Endometrial microvascular endothelial cells (primary cell): Measurements from ENCODE around the gene RPL10A. TPM values are rescaled to one million over a fixed set of nuclear protein-coding genes. Genes with fewer than 3 reads are reported as not detected.

ENCODE experiments used
- in situ Hi-C: cut with HindIII; loops from 2 replicates; pipeline ENCODE4 v1.10.0; 2017; ENCODE audit warnings: low sequenced_read_pairs, low pct_unique_long_range_greater_than_20kb; ENCODE audit errors: inconsistent ontology term
- total RNA-seq: library from RNA; depleted of rRNA; stranded (reverse); fragments of >200 nt; gene quantifications from one replicate; pipeline ENCODE4 v1.2.3, GENCODE V29; 2015; ENCODE audit errors: inconsistent ontology term

RPL10A gene
- total RNA-seq, 1 donor from 2014 or later = 1,136 TPM

DNA sequence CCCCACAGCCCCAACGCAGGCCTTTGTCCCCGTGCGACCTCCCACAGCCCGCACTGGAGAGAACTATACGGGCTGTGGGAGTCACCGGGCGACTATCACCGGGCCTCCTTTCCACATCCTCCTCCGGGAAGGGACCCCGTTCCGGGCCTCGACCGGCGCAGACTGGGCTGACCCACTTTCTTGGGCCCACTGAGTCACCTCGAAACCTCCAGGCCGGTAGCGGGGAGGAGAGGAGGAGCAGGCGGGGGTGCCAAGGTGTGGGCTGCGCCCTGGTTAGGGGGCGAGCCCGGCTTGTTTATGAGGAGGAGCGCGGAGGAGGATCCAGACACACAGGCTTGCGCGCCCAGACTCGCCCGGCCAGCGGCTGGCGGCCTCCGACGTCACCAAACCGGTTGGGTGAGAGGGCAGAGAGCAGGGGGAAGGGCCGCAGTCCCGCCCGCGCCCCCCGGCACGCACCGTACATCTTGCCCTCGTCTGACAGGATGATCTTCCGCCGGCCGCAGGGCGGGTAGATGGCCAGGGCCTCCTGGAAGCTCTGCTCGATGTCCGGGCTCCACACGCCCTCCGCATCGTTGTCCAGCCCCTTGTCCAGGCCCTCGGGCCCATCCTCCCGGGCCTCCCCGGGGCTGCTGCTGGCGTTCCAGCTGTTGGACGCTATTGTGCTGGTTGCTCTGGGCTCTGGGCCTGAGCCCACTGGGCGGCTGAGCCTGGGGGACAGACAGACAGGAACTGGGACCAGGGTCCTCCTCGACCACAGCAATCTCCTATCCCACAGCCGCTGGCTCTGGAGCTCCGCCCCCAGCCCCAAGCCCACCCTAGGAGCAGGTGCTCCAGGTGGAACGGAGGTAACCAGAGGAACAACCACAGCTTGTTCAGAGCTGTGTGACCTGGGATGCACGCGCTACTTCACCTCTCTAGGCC, 18.1 kb downstream of the RPL10A start:
- in situ Hi-C loops = no loop called here

GRCh38 chr6:35487658-35488516, 19.7 kb downstream of the RPL10A start:
- in situ Hi-C loops = no loop called here

GRCh38 chr6:35488517-35488862, 20.3 kb downstream of the RPL10A start:
- in situ Hi-C loops = no loop called here

GRCh38 chr6:35489066-35489465, 20.9 kb downstream of the RPL10A start:
- in situ Hi-C loops = no loop called here

DNA sequence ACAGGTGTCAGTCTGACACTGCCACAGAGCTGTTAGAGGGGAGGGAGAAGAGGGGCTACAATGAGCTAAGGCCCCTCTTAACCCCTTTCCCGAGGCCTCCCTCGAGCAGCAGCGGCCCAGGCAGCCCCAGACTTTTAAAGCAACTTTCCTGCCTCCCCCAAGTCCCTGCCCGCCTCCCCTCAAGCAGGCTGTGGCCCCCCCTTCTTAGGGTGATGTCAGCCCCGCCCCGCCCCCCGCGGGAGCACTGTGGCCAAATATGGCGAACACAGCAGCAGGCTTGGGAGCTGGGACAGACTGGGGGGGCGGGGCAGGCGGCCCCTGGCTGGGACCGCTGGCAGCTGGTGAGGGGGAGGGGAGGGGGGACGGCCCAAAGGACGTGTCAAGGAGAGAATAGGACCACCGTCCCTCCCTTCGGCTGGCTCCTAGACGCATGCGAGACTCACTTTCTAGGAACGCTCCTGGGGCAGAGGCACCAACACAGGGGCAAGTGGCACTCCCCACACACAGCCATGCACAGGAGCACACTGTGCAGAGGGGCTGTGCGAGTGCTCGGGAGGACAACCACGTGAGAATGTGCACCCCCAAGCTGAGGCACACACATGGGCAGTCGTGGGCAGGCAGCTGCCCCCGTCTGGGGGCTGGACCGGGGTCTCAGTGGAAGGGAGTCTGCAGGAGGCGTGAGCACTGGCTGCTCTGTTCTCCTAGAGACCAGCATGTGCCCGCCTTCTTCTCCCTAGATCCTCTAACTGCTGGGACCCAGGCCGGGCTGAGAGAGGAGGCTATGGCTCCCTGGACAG, 22.0 kb downstream of the RPL10A start:
- in situ Hi-C loops = no loop called here

DNA sequence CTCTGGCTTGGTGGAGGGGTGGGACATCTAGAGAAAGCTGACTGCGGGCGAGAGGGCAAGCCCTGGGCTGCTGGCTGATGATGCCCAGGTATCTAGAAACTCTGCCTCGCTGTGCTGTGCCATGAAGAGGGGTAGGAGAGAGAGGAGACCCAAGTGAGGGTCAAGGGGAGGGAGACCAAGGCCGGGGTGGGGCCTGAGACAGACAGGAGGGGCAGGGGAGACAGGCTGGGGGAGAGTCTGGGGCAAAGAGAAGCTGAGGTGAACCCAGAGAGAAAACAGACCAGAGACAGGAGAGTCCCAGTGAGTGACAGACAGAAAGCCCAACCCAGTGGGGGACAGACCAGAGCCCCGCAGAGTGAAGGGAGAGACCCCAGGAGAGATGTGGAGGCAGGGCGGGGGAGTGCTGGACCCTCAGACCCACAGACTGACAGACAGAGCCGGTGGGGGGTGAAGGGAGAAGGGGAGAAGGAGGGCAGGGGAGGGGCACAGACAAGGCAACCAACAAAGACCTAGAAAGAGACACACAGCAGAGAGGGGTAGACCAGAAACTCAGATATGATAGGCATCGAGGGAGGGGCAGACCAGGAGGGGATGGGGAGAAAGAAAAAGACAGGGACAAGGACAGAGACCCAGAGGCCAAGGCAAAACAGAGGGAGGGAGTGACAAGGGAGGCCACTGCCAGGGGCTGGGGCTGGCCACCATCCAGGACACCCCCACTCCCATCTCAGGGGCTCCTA, 22.8 kb downstream of the RPL10A start:
- in situ Hi-C loops = no loop called here

DNA sequence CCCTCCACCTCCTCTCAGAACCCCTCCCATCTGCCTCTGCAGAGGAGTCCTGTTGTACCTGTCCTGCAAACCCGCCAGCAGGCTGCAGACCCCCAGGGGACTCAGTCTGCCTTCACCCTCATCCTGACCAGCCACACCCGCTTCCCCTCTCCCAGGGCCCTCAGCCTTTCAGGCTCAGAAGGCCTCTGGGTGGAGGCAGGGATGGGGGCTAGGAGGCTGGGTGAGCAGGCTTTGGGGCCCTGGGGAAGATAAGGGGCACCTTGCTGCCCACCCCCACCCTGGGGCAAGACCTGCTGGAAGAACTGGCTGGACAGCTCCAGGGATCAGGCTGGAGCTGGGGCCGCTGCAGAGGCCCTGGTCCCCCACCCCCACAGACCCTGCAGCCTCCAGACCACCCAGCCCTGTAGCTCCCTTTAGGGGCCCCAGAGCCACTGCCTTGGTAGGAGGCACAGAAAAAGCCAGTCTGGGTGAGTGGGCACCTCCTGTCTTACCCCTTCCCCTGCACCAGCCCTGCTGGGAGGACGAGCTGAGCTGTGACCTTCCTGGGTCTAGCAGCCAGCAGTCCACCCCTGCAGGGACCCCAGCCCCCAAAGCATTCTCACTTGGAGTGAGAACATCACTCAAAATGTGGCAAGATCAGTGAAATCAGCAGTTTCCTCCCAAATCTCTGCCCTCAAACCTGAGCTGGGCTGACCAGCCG, 23.5 kb downstream of the RPL10A start:
- in situ Hi-C loops = no loop called here

DNA sequence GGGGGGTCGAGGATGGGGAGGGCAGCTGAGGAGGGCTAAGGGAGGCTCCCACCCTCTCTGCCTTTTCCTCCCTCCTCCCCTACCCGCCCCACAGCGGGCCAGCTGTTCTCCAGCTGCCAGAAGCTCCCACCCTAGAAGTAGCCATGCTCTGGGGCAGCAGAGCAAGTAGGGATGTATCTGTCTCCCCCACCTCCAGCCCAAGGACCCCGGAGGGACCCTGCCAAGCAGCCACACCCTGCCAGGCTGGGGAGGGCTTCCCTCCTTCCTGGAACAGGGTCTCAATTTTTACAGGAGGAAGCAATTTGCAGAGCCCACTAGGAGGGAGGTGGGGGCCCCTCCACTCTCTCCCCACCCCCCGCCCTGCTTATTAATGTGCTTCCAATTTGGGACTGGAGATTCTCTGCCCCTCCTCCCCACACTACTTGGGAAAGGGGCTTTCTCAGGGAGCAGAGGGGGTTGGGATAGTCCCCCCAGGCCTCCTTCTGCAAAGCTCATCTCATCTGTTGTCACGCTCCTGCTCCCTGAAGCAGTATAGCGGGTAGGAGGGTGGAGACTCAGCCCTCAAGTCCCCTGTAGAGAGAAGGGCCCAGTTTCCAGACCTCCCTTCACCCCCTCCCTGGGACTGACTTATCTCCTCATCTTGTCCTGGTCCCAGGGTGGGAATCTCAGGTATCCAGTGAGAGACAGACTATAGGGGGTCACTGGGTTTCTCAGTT, 24.2 kb downstream of the RPL10A start:
- in situ Hi-C loops = no loop called here

GRCh38 chr6:35492974-35493284, 24.7 kb downstream of the RPL10A start:
- in situ Hi-C loops = no loop called here

DNA sequence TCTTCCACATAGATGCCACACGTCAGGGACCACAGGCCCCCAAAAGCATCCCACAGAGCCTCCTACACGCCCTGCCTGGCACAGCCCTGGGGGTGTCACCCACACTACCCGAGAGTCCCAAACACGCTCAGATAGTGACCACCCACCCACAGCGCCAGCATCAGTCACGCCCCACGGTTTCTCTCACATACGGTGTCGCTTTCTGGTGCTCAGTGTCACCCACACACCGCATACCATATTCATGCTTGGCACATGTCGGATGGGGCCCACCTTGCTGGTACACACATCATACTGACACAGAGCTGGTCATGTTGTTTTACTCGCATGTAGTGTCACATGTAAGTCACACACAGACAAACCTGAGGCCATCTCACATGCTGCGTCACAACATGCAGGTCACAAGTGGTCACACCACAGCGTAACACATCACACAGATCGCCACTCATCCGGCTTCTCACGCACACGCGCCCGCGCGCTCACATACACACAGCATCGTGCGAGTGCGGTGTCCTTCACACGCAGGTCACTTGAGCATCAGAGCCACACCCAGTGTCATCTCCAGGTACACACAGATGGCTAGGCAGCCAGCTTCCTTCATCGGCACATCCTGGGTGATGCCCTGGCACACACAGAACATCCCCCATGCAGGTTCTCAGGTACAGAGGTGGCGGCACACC, 25.2 kb downstream of the RPL10A start:
- in situ Hi-C loops = no loop called here

DNA sequence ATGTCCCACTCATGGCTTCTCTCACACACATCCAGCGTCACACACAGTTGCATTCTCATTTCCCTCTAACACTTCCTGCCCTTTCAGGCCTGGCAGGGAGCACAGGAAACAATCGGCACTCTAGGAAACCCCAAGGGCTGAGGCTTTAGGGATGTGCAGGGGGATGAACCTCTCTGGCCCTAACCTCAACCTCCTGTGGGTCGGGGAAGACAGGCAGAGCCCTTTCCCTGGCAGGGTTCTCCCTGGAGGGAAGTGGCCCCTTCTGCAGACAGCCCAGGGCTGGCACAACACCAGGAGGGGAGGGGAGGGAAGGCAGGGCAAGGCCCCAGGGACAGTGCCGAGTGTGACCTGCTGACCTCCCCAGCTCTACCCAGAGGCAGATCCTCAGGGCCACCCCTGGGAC, 26.0 kb downstream of the RPL10A start:
- in situ Hi-C loops = no loop called here

DNA sequence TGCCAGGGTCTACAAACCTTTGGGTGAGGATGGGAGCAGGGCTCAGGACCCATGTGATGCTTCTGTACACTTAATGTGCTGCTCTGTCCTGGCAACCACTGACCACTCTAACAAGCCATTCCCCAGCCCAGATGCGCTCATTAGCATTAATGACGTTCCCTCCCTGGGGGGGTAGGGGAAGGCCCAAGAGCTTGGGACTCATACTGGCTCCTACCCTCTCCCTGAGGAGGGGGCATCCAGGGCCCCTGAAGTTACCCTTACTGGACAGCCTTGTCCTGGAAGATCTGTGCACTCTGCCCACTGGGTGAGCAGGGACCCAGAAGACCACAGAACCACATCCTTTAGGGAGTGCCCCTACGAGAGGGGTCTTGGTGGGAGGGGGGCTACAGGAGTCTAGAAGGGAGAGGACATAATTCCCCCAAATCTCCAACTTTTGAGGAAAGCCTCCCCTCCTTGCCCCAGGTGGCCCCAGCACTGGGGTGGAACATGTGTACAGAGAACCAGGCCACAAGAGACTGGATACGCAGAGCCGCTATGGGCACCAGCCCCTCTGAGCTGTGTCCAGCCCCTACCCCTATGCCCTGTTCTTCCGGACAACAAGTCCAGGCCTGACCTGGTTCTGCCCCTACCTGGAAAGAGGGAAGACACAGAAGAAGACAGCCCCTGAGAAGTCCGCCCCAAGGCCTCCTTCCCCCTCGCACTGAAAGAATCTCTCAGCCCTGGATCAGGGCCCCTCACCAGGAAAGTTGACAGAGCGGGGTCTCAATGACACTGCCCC, 27.2 kb downstream of the RPL10A start:
- in situ Hi-C loops = no loop called here

- in situ Hi-C loops = no loop called here
Measured at GRCh38 chr6:35496036-35496840, 28.0 kb downstream of the RPL10A start.

- in situ Hi-C loops = no loop called here
Measured at GRCh38 chr6:35496841-35497570, 28.8 kb downstream of the RPL10A start, which contains the start of gene TEAD3. TSS of gene TEAD3 (minus strand) at chr6:35497079.
